ENCODE measurements around the gene DPY19L2.
"Not testable (repeated sequence)": the region's sequence is repeated elsewhere in the genome, so short reads cannot be mapped to it uniquely, and the experiment has no call there.

- not testable (repeated sequence) for TF ChIP-seq CTCF (IDR thresholded peaks at IDR 0.05; ENCODE audit: insufficient read depth, low read length); POLR2AphosphoS5 (IDR thresholded peaks at IDR 0.05; ENCODE audit: low read depth); REST (IDR thresholded peaks at IDR 0.05; ENCODE audit: insufficient replicate concordance, low read depth); GABPA (IDR thresholded peaks at IDR 0.05; ENCODE audit: low read depth); SPI1 (IDR thresholded peaks at IDR 0.05; ENCODE audit: borderline replicate concordance, low read depth)
Observed at GRCh38 chr12:63690837-63691236, 22.5 kb upstream of the DPY19L2 start.

All from HL-60 (cell line).